Esophagus muscularis mucosa (tissue), 4 donors: Measurements from ENCODE around the gene MGLL.

ENCODE experiments used
- CTCF ChIP-seq, 3 experiments: fragments of 200-600 bp in 2 of 3; fragments of 450-650 bp in 1 of 3; sonication (generic) in 2 of 3; IDR thresholded peaks; one replicate each; pipeline ENCODE4 v1.5.1; 2017 to 2019; ENCODE audit warnings: antibody characterized with exemption in 3 of 3, mild to moderate bottlenecking in 2 of 3, moderate library complexity in 1 of 3
- EP300 ChIP-seq: sonication (generic); formaldehyde crosslinking; IDR thresholded peaks from one replicate; pipeline ENCODE4 v1.6.1; 2017; ENCODE audit warnings: antibody characterized with exemption
- POLR2A ChIP-seq: fragments of 450-650 bp; IDR thresholded peaks from one replicate; pipeline ENCODE4 v1.6.1; 2017; ENCODE audit warnings: antibody characterized with exemption, moderate library complexity, mild to moderate bottlenecking, low read depth

- TF ChIP-seq CTCF (IDR thresholded peaks at IDR 0.05): no peak
- TF ChIP-seq POLR2A: no peak
- TF ChIP-seq EP300: no peak
These were observed 72.5 kb downstream of the MGLL start for GRCh38 chr3:127749787-127750225.
